Spinal cord (tissue), 10 donors: ENCODE results near the gene ALDH3B1. TPM values are rescaled to one million over a fixed set of nuclear protein-coding genes. Genes with fewer than 3 reads are reported as not detected.

Source experiments
- DNase-seq, 6 donors: peaks; one replicate each; pipeline versions ENCODE4 v3.0.0 to v3.0.0-alpha.2; 2013 to 2015; ENCODE audit warnings: low spot score in 6 of 6, low read depth in 4 of 6
- H3K27ac ChIP-seq: one replicate; pipeline ENCODE4 v1.5.1; 2013; ENCODE audit warnings: low read depth, low read length, control low read depth
- H3K27me3 ChIP-seq: one replicate; pipeline ENCODE4 v1.6.1; 2013; ENCODE audit warnings: low read length; ENCODE audit not compliant: control insufficient read depth, insufficient read depth
- H3K36me3 ChIP-seq: one replicate; pipeline ENCODE4 v1.6.1; 2013; ENCODE audit warnings: low read length; ENCODE audit not compliant: control insufficient read depth, insufficient read depth
- H3K4me1 ChIP-seq: one replicate; pipeline ENCODE4 v1.6.1; 2013; ENCODE audit warnings: low read length; ENCODE audit not compliant: control insufficient read depth, insufficient read depth
- H3K4me3 ChIP-seq: one replicate; pipeline ENCODE4 v1.5.1; 2013; ENCODE audit warnings: low read depth, low read length, control low read depth
- H3K9me3 ChIP-seq: one replicate; pipeline ENCODE4 v1.6.1; 2013; ENCODE audit warnings: low read length; ENCODE audit not compliant: control insufficient read depth, insufficient read depth
- WGBS: methylation state at CpG from one replicate; pipeline ENCODE4 v1.1.5; 2013; ENCODE audit warnings: missing lambda C conversion rate; ENCODE audit not compliant: insufficient coverage; 5-methylcytosine and 5-hydroxymethylcytosine counted together
- polyA plus RNA-seq, 2 donors: library from polyadenylated mRNA; unstranded; fragments of 120-200 nt; gene quantifications; one replicate each; pipeline ENCODE4 v1.2.1, GENCODE V29; 2013; ENCODE audit not compliant: insufficient read length in 2 of 2
- total RNA-seq, 2 donors: library from RNA; depleted of rRNA in 1 of 2; stranded (reverse); fragments of 120-200 nt in 1 of 2; fragments of >200 nt in 1 of 2; gene quantifications; one replicate each; pipeline versions ENCODE4 v1.2.3 to v1.2.4, GENCODE V29; 2013 to 2014
- donor health status: healthy.

ALDH3B1 gene
- total and polyA plus RNA-seq, 4 donors: 2.9 to 4.8 (median 3.9) TPM

- H3K27me3 ChIP-seq: no peaks in the 10 kb centered on the region
- no peak overlapping the region for H3K27ac ChIP-seq
- H3K4me1 ChIP-seq: peaks cover 90% of the 10 kb centered on the region
- peaks cover 5% of the 10 kb centered on the region for H3K36me3 ChIP-seq
- no peak for DNase-seq
- H3K4me3 ChIP-seq: no peak overlapping the region
- 85% methylated on average over 10 of the region's 17 CpGs for WGBS
- no peaks in the 10 kb centered on the region for H3K9me3 ChIP-seq
Measured at GRCh38 chr11:68012044-68012842, 2.1 kb downstream of the ALDH3B1 start.

DNA sequence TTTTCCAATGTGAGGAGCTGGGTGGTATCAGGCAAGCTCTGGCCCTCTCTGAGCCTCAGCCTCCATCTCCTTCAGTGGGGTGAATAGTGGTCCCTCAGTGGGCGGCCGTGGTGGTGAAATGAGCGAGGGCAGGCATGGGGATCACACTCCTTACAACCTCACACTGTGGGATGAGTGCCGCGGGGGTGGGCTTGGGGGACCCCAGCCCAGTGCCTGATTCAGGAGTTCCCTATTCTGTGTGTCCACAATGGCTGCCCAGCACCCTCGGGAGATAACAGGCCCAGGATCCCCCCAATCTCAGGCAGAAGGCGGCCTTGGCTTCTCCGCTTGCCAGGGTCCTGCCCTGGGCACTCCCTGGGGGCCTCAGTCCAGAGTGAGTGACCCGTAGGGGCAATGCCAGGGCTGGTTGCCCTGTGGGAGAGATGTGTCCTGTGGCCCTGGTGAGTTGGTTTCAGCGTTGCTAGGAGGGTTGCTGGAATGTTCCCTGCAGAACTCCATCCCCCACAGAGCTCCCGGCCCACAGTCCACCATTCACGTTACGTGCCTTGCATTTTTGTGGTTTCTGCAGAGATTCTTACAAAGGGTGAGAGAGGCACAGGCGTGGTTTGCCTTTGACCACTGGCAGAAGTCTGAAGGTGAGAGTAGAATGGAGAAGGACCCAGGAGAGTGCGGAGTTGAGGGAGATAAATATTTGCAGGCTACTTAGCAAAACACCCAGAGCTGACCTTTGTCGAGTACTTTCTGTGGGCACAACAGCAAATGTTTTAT, 2.9 kb downstream of the ALDH3B1 start:
- H3K27ac ChIP-seq: peak overlapping the region; percentile 47
- H3K27me3 ChIP-seq: no peaks in the 10 kb centered on the region
- no peak overlapping the region for H3K4me3 ChIP-seq
- no peaks in the 10 kb centered on the region for H3K9me3 ChIP-seq
- DNase-seq: peak in 5 of 6 donors; percentile 38 to 82 (median 64)
- H3K4me1 ChIP-seq: peaks cover 93% of the 10 kb centered on the region
- H3K36me3 ChIP-seq: peaks cover 2% of the 10 kb centered on the region
- WGBS: 20% methylated on average over 6 of the region's 16 CpGs

DNA sequence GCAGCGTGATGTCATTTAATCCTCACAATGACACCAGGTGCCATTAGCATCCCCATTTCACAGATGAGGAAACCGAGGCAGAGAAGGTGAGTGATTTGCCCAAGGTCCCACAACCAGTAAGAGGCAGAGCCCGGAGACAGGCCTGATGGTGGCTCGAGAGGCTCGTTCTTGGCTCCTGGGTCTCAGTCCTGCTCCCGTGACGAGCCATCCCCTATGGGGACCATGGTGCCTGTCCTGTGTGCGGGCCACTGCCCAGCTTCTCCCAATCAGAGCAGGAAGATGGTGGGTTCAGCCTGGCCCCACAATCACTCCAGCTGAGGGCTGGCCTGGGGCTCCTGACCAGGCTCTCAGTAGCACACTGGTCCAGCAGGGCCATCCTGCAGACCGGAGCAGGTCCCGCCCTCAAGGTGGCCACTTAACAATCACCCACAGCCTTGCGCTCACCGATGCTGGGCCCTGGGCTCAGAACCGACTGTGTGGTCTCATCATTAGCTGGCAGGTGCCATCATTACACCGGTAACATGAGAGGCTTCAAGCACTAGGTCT, 3.6 kb downstream of the ALDH3B1 start:
- Histone ChIP-seq H3K4me1 (peaks cover 86% of the 10 kb centered on the region), H3K9me3 (no peaks in the 10 kb centered on the region), H3K27me3 (no peaks in the 10 kb centered on the region), H3K27ac (peak overlapping the region; percentile 47), H3K4me3 (no peak overlapping the region), H3K36me3 (peaks cover 2% of the 10 kb centered on the region)
- DNase-seq: no peak
- 83% methylated on average over 13 of the region's 14 CpGs for WGBS

DNA sequence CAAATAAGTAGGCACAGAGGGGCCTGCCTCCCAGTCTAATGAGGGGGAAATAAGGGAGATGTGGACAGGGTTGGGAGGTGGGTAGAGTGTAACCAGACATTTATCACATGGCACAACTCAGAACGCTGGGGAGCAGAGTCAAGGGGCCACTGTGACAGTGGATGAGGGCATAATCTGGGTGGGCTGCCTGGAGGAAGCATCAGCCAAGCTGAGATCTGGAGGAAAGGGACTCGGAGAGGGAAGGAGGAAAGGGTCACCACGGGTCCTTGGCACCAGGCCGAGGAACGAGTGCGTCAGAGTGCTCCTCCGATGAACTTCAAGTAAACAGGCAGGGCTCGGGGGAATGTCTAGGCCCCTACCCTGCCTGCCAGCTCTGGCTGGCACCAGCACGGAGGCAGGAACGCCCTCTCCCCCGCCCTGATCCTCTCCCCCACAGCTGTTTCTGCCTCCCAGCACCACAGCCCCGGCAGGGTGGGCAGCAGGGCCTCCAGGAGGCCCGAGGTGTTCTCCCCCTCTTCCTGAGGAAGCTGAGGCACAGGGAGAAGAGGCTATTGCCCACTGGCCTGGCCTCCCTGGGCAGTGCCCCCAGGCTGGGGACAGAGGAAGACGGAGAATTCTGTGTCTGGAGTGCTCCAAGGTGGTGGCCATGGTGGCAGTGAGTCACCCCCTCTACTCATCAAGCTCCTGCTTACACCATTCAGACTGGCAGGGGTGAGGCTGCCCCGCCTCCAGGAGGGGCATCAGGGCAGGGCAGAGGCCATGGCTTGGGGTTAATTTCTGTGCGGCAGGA, 4.2 kb downstream of the ALDH3B1 start:
- WGBS: 59% methylated on average over 9 of the region's 16 CpGs
- Histone ChIP-seq H3K4me3 (no peak overlapping the region), H3K27ac (no peak overlapping the region), H3K9me3 (no peaks in the 10 kb centered on the region), H3K27me3 (no peaks in the 10 kb centered on the region), H3K36me3 (peaks cover 2% of the 10 kb centered on the region), H3K4me1 (peaks cover 80% of the 10 kb centered on the region)
- DNase-seq: no peak

- H3K36me3 ChIP-seq: peaks cover 2% of the 10 kb centered on the region
- H3K4me1 ChIP-seq: peaks cover 73% of the 10 kb centered on the region
Measured at GRCh38 chr11:68014947-68015447, 4.9 kb downstream of the ALDH3B1 start.

GRCh38 chr11:68015467-68015866, 5.3 kb downstream of the ALDH3B1 start:
- H3K27me3 ChIP-seq: no peaks in the 10 kb centered on the region
- WGBS: 95% methylated on average over 7 of the region's 8 CpGs
- no peak overlapping the region for H3K27ac ChIP-seq
- H3K36me3 ChIP-seq: peaks cover 2% of the 10 kb centered on the region
- H3K4me1 ChIP-seq: peaks cover 71% of the 10 kb centered on the region
- no peak for DNase-seq
- H3K4me3 ChIP-seq: no peak overlapping the region
- H3K9me3 ChIP-seq: no peaks in the 10 kb centered on the region

More at GRCh38 chr11:68014947-68015447, 4.9 kb downstream of the ALDH3B1 start:
- Histone ChIP-seq H3K4me3 (no peak overlapping the region), H3K27ac (no peak overlapping the region), H3K9me3 (no peaks in the 10 kb centered on the region), H3K27me3 (no peaks in the 10 kb centered on the region)
- DNase-seq: no peak
- WGBS: 92% methylated on average over 19 of the region's 19 CpGs

- 65% methylated on average over 13 of the region's 13 CpGs for WGBS
- peaks cover 70% of the 10 kb centered on the region for H3K4me1 ChIP-seq
- H3K27ac ChIP-seq: no peak overlapping the region
Measured at GRCh38 chr11:68016161-68016903, 6.2 kb downstream of the ALDH3B1 start.

DNA sequence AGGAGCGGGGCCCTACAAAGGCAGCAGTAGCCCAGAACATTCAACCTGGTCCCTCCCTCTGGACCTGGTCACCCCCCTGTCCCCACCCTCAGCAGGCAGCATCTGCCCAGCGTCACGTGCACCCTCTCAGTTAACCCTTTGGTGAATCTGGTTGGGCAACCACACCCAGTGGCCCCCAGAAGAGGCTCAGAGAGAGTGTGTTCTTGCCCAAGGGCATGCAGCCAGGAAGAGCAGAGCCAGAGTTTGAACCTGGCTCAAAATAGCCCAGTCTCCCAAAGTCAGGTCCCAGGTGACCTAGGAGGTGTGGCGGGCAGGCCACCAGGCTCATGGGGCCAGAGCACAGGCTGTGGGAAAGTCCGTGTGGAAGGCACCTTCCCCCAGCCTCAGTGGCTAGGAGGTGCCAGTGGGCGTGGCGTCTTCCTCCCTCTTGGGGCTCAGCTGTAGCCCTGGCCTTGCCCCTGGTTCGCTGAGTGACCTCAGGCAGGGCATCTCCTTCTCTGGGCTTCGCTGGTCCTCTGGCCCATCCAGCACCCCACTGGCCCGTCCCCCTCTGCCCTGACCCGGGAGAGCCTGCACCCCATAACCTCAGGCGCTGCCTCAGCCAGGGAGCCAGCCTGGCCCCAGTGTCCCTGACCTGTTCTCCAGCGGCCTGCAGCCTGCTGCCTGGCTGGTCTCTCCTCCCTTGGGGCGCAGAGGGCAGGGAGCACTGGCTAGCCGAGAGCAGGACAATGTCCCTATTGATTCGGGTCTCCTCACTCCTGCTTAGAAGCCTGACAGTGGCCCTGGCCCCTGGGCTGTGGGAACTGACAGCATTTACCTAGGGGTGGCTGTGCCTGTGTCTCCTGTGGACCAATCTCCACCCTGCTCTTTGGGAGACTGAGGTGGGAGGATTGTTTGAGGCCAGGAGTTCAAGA, 7.0 kb downstream of the ALDH3B1 start:
- Histone ChIP-seq H3K27ac (no peak overlapping the region), H3K27me3 (no peaks in the 10 kb centered on the region), H3K4me1 (peaks cover 63% of the 10 kb centered on the region), H3K9me3 (no peaks in the 10 kb centered on the region), H3K36me3 (peaks cover 6% of the 10 kb centered on the region), H3K4me3 (no peak overlapping the region)
- no peak for DNase-seq
- WGBS: 59% methylated on average over 15 of the region's 16 CpGs

More at GRCh38 chr11:68016161-68016903, 6.2 kb downstream of the ALDH3B1 start:
- Histone ChIP-seq H3K9me3 (no peaks in the 10 kb centered on the region), H3K4me3 (no peak overlapping the region), H3K36me3 (peaks cover 2% of the 10 kb centered on the region), H3K27me3 (no peaks in the 10 kb centered on the region)
- no peak for DNase-seq
